Natural killer cell treated with Interleukin-12 subunit alpha and Interleukin-12 subunit beta and Interleukin-15 and Interleukin-18, amount 100 ng/mL, for 72 hours (primary cell): Measurements from ENCODE around the gene F12. TPM values are rescaled to one million over a fixed set of nuclear protein-coding genes. Genes with fewer than 3 reads are reported as not detected.

Experiments
- ATAC-seq, 2 donors: fragments of 150-1000 bp; cut with Tn5 transposase in 1 of 2; sonication (Bioruptor Pico), chemical (Tn5 transposase) in 1 of 2; 2 replicates each; pipeline ENCODE4 v1.10.0; 2021
- DNase-seq: peaks from one replicate; pipeline ENCODE4 v3.0.0; 2022; ENCODE audit warnings: low spot score
- H3K27ac Mint-ChIP-seq, 2 donors: 1 replicate in 1 of 2; 2 replicates in 1 of 2; pipeline ENCODE4 v1.8.0; 2022; ENCODE audit warnings: mixed read lengths in 2 of 2, mild to moderate bottlenecking in 1 of 2, moderate library complexity in 1 of 2
- H3K27me3 Mint-ChIP-seq, 2 donors: 1 replicate in 1 of 2; 2 replicates in 1 of 2; pipeline ENCODE4 v1.8.0; 2022; ENCODE audit warnings: mixed read lengths in 2 of 2
- H3K36me3 Mint-ChIP-seq: one replicate; pipeline ENCODE4 v1.8.0; 2022; ENCODE audit warnings: mixed read lengths
- H3K4me1 Mint-ChIP-seq, 2 donors: 1 replicate in 1 of 2; 2 replicates in 1 of 2; pipeline ENCODE4 v1.8.0; 2022; ENCODE audit warnings: low read depth in 2 of 2, mixed read lengths in 2 of 2, mild to moderate bottlenecking in 1 of 2
- H3K4me3 Mint-ChIP-seq: one replicate; pipeline ENCODE4 v1.8.0; 2022; ENCODE audit warnings: mixed read lengths
- H3K9me3 Mint-ChIP-seq: 2 replicates; pipeline ENCODE4 v1.8.0; 2022; ENCODE audit warnings: mixed read lengths
- total RNA-seq, 2 donors: library from RNA; stranded (reverse); gene quantifications; one replicate each; pipeline ENCODE4 v1.2.3, GENCODE V29; 2022

F12 gene
- total RNA-seq, 2 donors from 2014 or later, result 0.45 TPM; not detected in 1

- ATAC-seq, result no peak
- H3K36me3 Mint-ChIP-seq, result no peaks in the 10 kb centered on the region
- no peak for DNase-seq
Measured at GRCh38 chr5:177442066-177442826, 32.9 kb upstream of the F12 start.

GRCh38 chr5:177440990-177441780, 31.8 kb upstream of the F12 start:
- DNase-seq (no peak), ATAC-seq (peak in 1 of 2 donors; percentile 9)
- no peaks in the 10 kb centered on the region for H3K27me3 Mint-ChIP-seq
- no peak overlapping the region for H3K27ac Mint-ChIP-seq
- peaks cover 5% of the 10 kb centered on the region for H3K36me3 Mint-ChIP-seq
- H3K9me3 Mint-ChIP-seq, result no peaks in the 10 kb centered on the region
- no peak overlapping the region for H3K4me3 Mint-ChIP-seq
- H3K4me1 Mint-ChIP-seq, result peaks cover 19 to 28% of the 10 kb centered on the region in 2 donors

More at GRCh38 chr5:177442066-177442826, 32.9 kb upstream of the F12 start:
- Mint-ChIP-seq H3K27me3 (no peaks in the 10 kb centered on the region), H3K27ac (no peak overlapping the region), H3K4me1 (peaks cover 19 to 25% of the 10 kb centered on the region in 2 donors), H3K4me3 (no peak overlapping the region), H3K9me3 (no peaks in the 10 kb centered on the region)

GRCh38 chr5:177440211-177440989, 31.0 kb upstream of the F12 start:
- Mint-ChIP-seq H3K27me3 (no peaks in the 10 kb centered on the region), H3K9me3 (no peaks in the 10 kb centered on the region), H3K4me3 (no peak overlapping the region), H3K27ac (peak overlapping the region in 1 of 2 donors; percentile 1), H3K4me1 (peaks cover 11 to 22% of the 10 kb centered on the region in 2 donors), H3K36me3 (peaks cover 5% of the 10 kb centered on the region)
- DNase-seq (no peak), ATAC-seq (peak in 1 of 2 donors; percentile 11)

GRCh38 chr5:177439518-177440053, 30.2 kb upstream of the F12 start:
- DNase-seq, result no peak
- Mint-ChIP-seq H3K36me3 (peaks cover 5% of the 10 kb centered on the region), H3K9me3 (no peaks in the 10 kb centered on the region), H3K4me1 (peaks cover 3 to 18% of the 10 kb centered on the region in 2 donors), H3K27me3 (no peaks in the 10 kb centered on the region), H3K4me3 (no peak overlapping the region), H3K27ac (peak overlapping the region in 1 of 2 donors; percentile 1)
- ATAC-seq, result no peak

- Mint-ChIP-seq H3K27me3 (no peaks in the 10 kb centered on the region), H3K9me3 (no peaks in the 10 kb centered on the region), H3K27ac (peak overlapping the region in 1 of 2 donors; percentile 11), H3K4me1 (peaks cover 0 to 18% of the 10 kb centered on the region in 2 donors), H3K4me3 (no peak overlapping the region), H3K36me3 (peaks cover 5% of the 10 kb centered on the region)
- ATAC-seq, result no peak
- DNase-seq, result no peak
Measured at GRCh38 chr5:177438468-177438867, 29.1 kb upstream of the F12 start.

- Mint-ChIP-seq H3K36me3 (peaks cover 5% of the 10 kb centered on the region), H3K27ac (peak overlapping the region in 1 of 2 donors; percentile 11), H3K27me3 (no peaks in the 10 kb centered on the region), H3K4me1 (peaks cover 0 to 21% of the 10 kb centered on the region in 2 donors), H3K4me3 (no peak overlapping the region), H3K9me3 (no peaks in the 10 kb centered on the region)
- ATAC-seq (no peak), DNase-seq (no peak)
Measured at GRCh38 chr5:177437623-177438022, 28.3 kb upstream of the F12 start.

GRCh38 chr5:177435847-177436536, 26.6 kb upstream of the F12 start:
- Mint-ChIP-seq H3K4me3 (no peak overlapping the region), H3K27ac (peak overlapping the region in 1 of 2 donors; percentile 31), H3K4me1 (peaks cover 12 to 29% of the 10 kb centered on the region in 2 donors), H3K9me3 (no peaks in the 10 kb centered on the region), H3K27me3 (no peaks in the 10 kb centered on the region), H3K36me3 (peaks cover 5% of the 10 kb centered on the region)
- ATAC-seq (no peak), DNase-seq (no peak)

GRCh38 chr5:177434942-177435738, 25.8 kb upstream of the F12 start:
- Mint-ChIP-seq H3K4me1 (peaks cover 21 to 37% of the 10 kb centered on the region in 2 donors), H3K27ac (peak overlapping the region in 1 of 2 donors; percentile 31), H3K27me3 (no peaks in the 10 kb centered on the region), H3K4me3 (no peak overlapping the region), H3K9me3 (no peaks in the 10 kb centered on the region), H3K36me3 (peaks cover 5% of the 10 kb centered on the region)
- ATAC-seq (no peak), DNase-seq (no peak)

- Mint-ChIP-seq H3K27me3 (no peaks in the 10 kb centered on the region), H3K27ac (peak overlapping the region; percentile 21 to 62), H3K36me3 (peaks cover 5% of the 10 kb centered on the region), H3K4me1 (peaks cover 28 to 38% of the 10 kb centered on the region in 2 donors), H3K4me3 (no peak overlapping the region), H3K9me3 (no peaks in the 10 kb centered on the region)
- ATAC-seq (peak; percentile 70 to 82), DNase-seq (peak; percentile 74)
Measured at GRCh38 chr5:177434437-177434836, 25.1 kb upstream of the F12 start.

- H3K4me1 Mint-ChIP-seq, result peaks cover 35 to 44% of the 10 kb centered on the region in 2 donors
- no peaks in the 10 kb centered on the region for H3K9me3 Mint-ChIP-seq
Measured at GRCh38 chr5:177433658-177434217, 24.4 kb upstream of the F12 start.

GRCh38 chr5:177432839-177433657, 23.7 kb upstream of the F12 start:
- Mint-ChIP-seq H3K4me3 (no peak overlapping the region), H3K27me3 (no peaks in the 10 kb centered on the region), H3K27ac (peak overlapping the region; percentile 21 to 28), H3K36me3 (peaks cover 5% of the 10 kb centered on the region), H3K4me1 (peaks cover 38 to 47% of the 10 kb centered on the region in 2 donors), H3K9me3 (no peaks in the 10 kb centered on the region)
- ATAC-seq (no peak), DNase-seq (no peak)

More at GRCh38 chr5:177433658-177434217, 24.4 kb upstream of the F12 start:
- DNase-seq (no peak), ATAC-seq (no peak)
- Mint-ChIP-seq H3K4me3 (no peak overlapping the region), H3K27ac (peak overlapping the region; percentile 21 to 62), H3K36me3 (peaks cover 5% of the 10 kb centered on the region), H3K27me3 (no peaks in the 10 kb centered on the region)
